A549 (cell line): ENCODE results near the gene CALN1. TPM values are rescaled to one million over a fixed set of nuclear protein-coding genes. Genes with fewer than 3 reads are reported as not detected.

Source experiments
- ATAC-seq, 2 experiments: fragments of 200-7000 bp in 1 of 2; fragments of >200 bp in 1 of 2; cut with Nextera tagmentation in 1 of 2; cut with Tn5 transposase in 1 of 2; 3 replicates each; pipeline versions ENCODE4 v1.8.0 to v1.9.1; 2018 to 2020; ENCODE audit warnings: mild to moderate bottlenecking in 1 of 2, moderate library complexity in 1 of 2
- CTCF ChIA-PET: fragments of 300-600 bp; sonication (Branson Sonifier 250); formaldehyde crosslinking; extraction: SDS; loops from one replicate; lab custom pipeline; 2021; ENCODE audit warnings: antibody characterized with exemption, inconsistent platforms; lab: Yijun Ruan, JAX
- POLR2A ChIA-PET: fragments of 350-600 bp; formaldehyde crosslinking; extraction: SDS; loops from one replicate; lab custom pipeline; 2021; ENCODE audit warnings: antibody characterized with exemption, inconsistent platforms; lab: Yijun Ruan, JAX
- DNase-seq, 2 experiments: peaks; one replicate each; pipeline versions ENCODE4 v3.0.0 to v3.0.0-alpha.2; 2011 to 2016; ENCODE audit warnings: low read depth in 1 of 2, low spot score in 1 of 2
- FAIRE-seq: peaks from 2 replicates; lab custom pipeline; 2011; peaks lifted over from hg19 to GRCh38; lab: Jason Lieb, UNC
- H3K27ac ChIP-seq, 2 experiments: fragments of >200 bp; sonication (Bioruptor Twin); formaldehyde crosslinking; 3 replicates each; pipeline ENCODE4 v1.5.1; 2016 to 2017
- H3K4me1 ChIP-seq: fragments of >200 bp; sonication (Bioruptor Twin); formaldehyde crosslinking; 3 replicates; pipeline ENCODE4 v1.6.1; 2016
- H3K4me2 ChIP-seq: fragments of >200 bp; sonication (Bioruptor Twin); formaldehyde crosslinking; 3 replicates; pipeline ENCODE4 v1.6.1; 2016
- H3K4me3 ChIP-seq: fragments of >200 bp; sonication (Bioruptor Twin); formaldehyde crosslinking; 3 replicates; pipeline ENCODE4 v1.5.1; 2016
- H3K9me3 ChIP-seq: fragments of >200 bp; sonication (Bioruptor Twin); formaldehyde crosslinking; 3 replicates; pipeline ENCODE4 v1.6.1; 2016
- ATOH8 ChIP-seq: fragments of 250-450 bp; sonication (Bioruptor Pico); IDR thresholded peaks from 2 replicates; pipeline ENCODE4 v1.5.0; 2020; ENCODE audit warnings: low read depth, mild to moderate bottlenecking, moderate library complexity
- BCL3 ChIP-seq: fragments of >200 bp; sonication (Bioruptor Twin); formaldehyde crosslinking; IDR thresholded peaks from 3 replicates; pipeline ENCODE4 v1.6.1; 2016
- BHLHE40 ChIP-seq: IDR thresholded peaks from 2 replicates; pipeline ENCODE4 v1.6.1; 2012; ENCODE audit warnings: low read depth, low read length, inconsistent platforms
- CBX2 ChIP-seq: fragments of 200-600 bp; sonication (generic); IDR thresholded peaks from 2 replicates; pipeline ENCODE4 v1.6.1; 2016; ENCODE audit warnings: low read depth, mild to moderate bottlenecking, borderline replicate concordance
- CBX8 ChIP-seq: fragments of 200-600 bp; sonication (generic); IDR thresholded peaks from 2 replicates; pipeline ENCODE4 v1.6.1; 2016
- CEBPB ChIP-seq, 2 experiments: fragments of >200 bp in 1 of 2; sonication (Bioruptor Twin) in 1 of 2; formaldehyde crosslinking in 1 of 2; IDR thresholded peaks; 2 replicates each; pipeline ENCODE4 v1.6.1; 2012 to 2016
- CTCF ChIP-seq: fragments of >200 bp; sonication (Bioruptor Twin); formaldehyde crosslinking; IDR thresholded peaks from 3 replicates; pipeline ENCODE4 v1.5.1; 2016
- E2F6 ChIP-seq: IDR thresholded peaks from 2 replicates; pipeline ENCODE4 v1.6.1; 2012; ENCODE audit warnings: low read depth, borderline replicate concordance
- EHMT2 ChIP-seq: fragments of 200-600 bp; sonication (generic); IDR thresholded peaks from 2 replicates; pipeline ENCODE4 v1.6.1; 2016; ENCODE audit warnings: antibody characterized with exemption, low read depth, mild to moderate bottlenecking, moderate library complexity
- EP300 ChIP-seq, 2 experiments: fragments of >200 bp; sonication (Bioruptor Twin); formaldehyde crosslinking; IDR thresholded peaks; 2 replicates in 1 of 2; 3 replicates in 1 of 2; pipeline ENCODE4 v1.6.1; 2016 to 2017
- FOSB ChIP-seq: fragments of 250-450 bp; sonication (Bioruptor Pico); IDR thresholded peaks from 2 replicates; pipeline ENCODE4 v1.5.0; 2020; ENCODE audit warnings: mild to moderate bottlenecking, moderate library complexity
- GATA3 ChIP-seq: IDR thresholded peaks from 2 replicates; pipeline ENCODE4 v1.6.1; 2012; ENCODE audit warnings: borderline replicate concordance
- HDAC2 ChIP-seq: fragments of 200-600 bp; sonication (generic); IDR thresholded peaks from 2 replicates; pipeline ENCODE4 v1.6.1; 2016
- HES2 ChIP-seq: fragments of >200 bp; sonication (Bioruptor Twin); formaldehyde crosslinking; IDR thresholded peaks from 2 replicates; pipeline ENCODE4 v1.6.1; 2016
- HEYL ChIP-seq: fragments of 250-450 bp; sonication (Bioruptor Pico); IDR thresholded peaks from 2 replicates; pipeline ENCODE4 v1.8.0; 2021; ENCODE audit warnings: mild to moderate bottlenecking, moderate library complexity
- HMGXB4 ChIP-seq: fragments of 250-450 bp; sonication (Bioruptor Pico); IDR thresholded peaks from 2 replicates; pipeline ENCODE4 v1.5.0; 2021; ENCODE audit warnings: mild to moderate bottlenecking, moderate library complexity, borderline replicate concordance
- HOXA7 ChIP-seq: fragments of 250-450 bp; sonication (Bioruptor Pico); IDR thresholded peaks from 2 replicates; pipeline ENCODE4 v1.5.0; 2020; ENCODE audit warnings: mild to moderate bottlenecking, moderate library complexity
- HOXB5 ChIP-seq: fragments of 250-450 bp; sonication (Bioruptor Pico); IDR thresholded peaks from 2 replicates; pipeline ENCODE4 v1.5.0; 2020; ENCODE audit warnings: mild to moderate bottlenecking, moderate library complexity
- KDM5A ChIP-seq: fragments of 200-600 bp; sonication (generic); IDR thresholded peaks from 2 replicates; pipeline ENCODE4 v1.6.1; 2016; ENCODE audit warnings: antibody characterized with exemption, mild to moderate bottlenecking
- MAZ ChIP-seq: fragments of 150-350 bp; IDR thresholded peaks from 2 replicates; pipeline ENCODE4 v1.6.1; 2014; ENCODE audit warnings: antibody characterized with exemption, low read depth, low read length, borderline replicate concordance
- NR3C1 ChIP-seq: fragments of >200 bp; sonication (Bioruptor Twin); formaldehyde crosslinking; IDR thresholded peaks from 3 replicates; pipeline ENCODE4 v1.6.1; 2017
- PBX3 ChIP-seq: IDR thresholded peaks from 2 replicates; pipeline ENCODE4 v1.6.1; 2012
- POLR2AphosphoS2 ChIP-seq: conservative IDR thresholded peaks from 2 replicates; pipeline ENCODE4 v1.6.1; 2012; ENCODE audit warnings: low read length, improper control_type of control experiment, inconsistent platforms
- RCOR1 ChIP-seq: fragments of 150-350 bp; IDR thresholded peaks from 2 replicates; pipeline ENCODE4 v1.6.1; 2014; ENCODE audit warnings: antibody characterized with exemption, low read length, low read depth
- RFX5 ChIP-seq: fragments of 450-650 bp; IDR thresholded peaks from 2 replicates; pipeline ENCODE4 v1.7.1; 2014; ENCODE audit warnings: antibody characterized with exemption, mild to moderate bottlenecking, moderate library complexity
- TP53 ChIP-seq: fragments of 250-450 bp; sonication (Bioruptor Pico); IDR thresholded peaks from 2 replicates; pipeline ENCODE4 v1.5.0; 2021; ENCODE audit warnings: mild to moderate bottlenecking, moderate library complexity
- ZC3H11A ChIP-seq: fragments of 450-650 bp; IDR thresholded peaks from 2 replicates; pipeline ENCODE4 v1.6.1; 2014; ENCODE audit warnings: antibody characterized with exemption, mild to moderate bottlenecking
- ZFP36 ChIP-seq: fragments of 450-650 bp; IDR thresholded peaks from 2 replicates; pipeline ENCODE4 v1.6.1; 2014; ENCODE audit warnings: borderline replicate concordance; ENCODE audit not compliant: partially characterized antibody
- WGBS: methylation state at CpG from one replicate; pipeline ENCODE4 v1.1.6; 2017; ENCODE audit errors: missing lambda C conversion rate; 5-methylcytosine and 5-hydroxymethylcytosine counted together
- polyA plus RNA-seq, 4 experiments: library from polyadenylated mRNA; depleted of rRNA in 3 of 4; stranded (reverse); fragments of >200 nt; fragmentation: RNase III in 1 of 4; extraction: RNeasy Plus Mini Kit Qiagen cat#74134 plus additional on column Dnase treatment in 1 of 4; gene quantifications; 2 replicates in 3 of 4; 3 replicates in 1 of 4; pipeline ENCODE4 v1.2.3, GENCODE V29; 2011 to 2017

CALN1 gene
- polyA plus RNA-seq, 2 of the 4 experiments (the other 2 are of a cell fraction) = not detected

- FAIRE-seq (no peak), ATAC-seq (no peak), DNase-seq (no peak)
- H3K9me3 ChIP-seq = no peaks in the 10 kb centered on the region
- no peaks in the 10 kb centered on the region for H3K4me1 ChIP-seq
- TF ChIP-seq FOSB (no peak), MAZ (no peak), HDAC2 (no peak), E2F6 (no peak), BHLHE40 (no peak), BCL3 (no peak), NR3C1 (no peak), CBX8 (no peak), ZFP36 (no peak), HOXB5 (no peak), ATOH8 (CRISPR knock-in tag) (no peak), CTCF (no peak), KDM5A (no peak), CBX2 (no peak), TP53 (CRISPR knock-in tag) (no peak), HEYL (CRISPR knock-in tag) (no peak), HES2 (no peak), PBX3 (no peak), POLR2AphosphoS2 (no peak)
- no peak overlapping the region for H3K4me3 ChIP-seq
- ChIA-PET POLR2A (no interaction called here), CTCF (no interaction called here)
- H3K27ac ChIP-seq = no peak overlapping the region
- H3K4me2 ChIP-seq = no peak overlapping the region
Measured at GRCh38 chr7:72064916-72065315, 347.2 kb downstream of the CALN1 start.

- Histone ChIP-seq H3K4me1 (no peaks in the 10 kb centered on the region), H3K27ac (no peak overlapping the region), H3K9me3 (no peaks in the 10 kb centered on the region), H3K4me2 (no peak overlapping the region), H3K4me3 (no peak overlapping the region)
- no peak for ATAC-seq
- POLR2A ChIA-PET = no interaction called here
- no peak for FAIRE-seq
- DNase-seq = no peak
- TF ChIP-seq ZC3H11A = no peak
- CTCF ChIA-PET = no interaction called here
Measured at GRCh38 chr7:72063330-72063729, 348.8 kb downstream of the CALN1 start.

GRCh38 chr7:72062666-72063065, 349.5 kb downstream of the CALN1 start:
- no peak overlapping the region for H3K4me3 ChIP-seq
- DNase-seq (no peak), FAIRE-seq (no peak), ATAC-seq (no peak)
- WGBS = 2% methylated on average over 1 of the region's 1 CpG
- no peaks in the 10 kb centered on the region for H3K4me1 ChIP-seq
- ChIA-PET CTCF (interaction anchor here (0.5 kb wide), 1 partner anchor 389 kb away, joined by 3 read pairs; no protein-coding TSS in a partner anchor), POLR2A (no interaction called here)
- H3K27ac ChIP-seq = no peak overlapping the region
- no peaks in the 10 kb centered on the region for H3K9me3 ChIP-seq
- H3K4me2 ChIP-seq = no peak overlapping the region
- TF ChIP-seq CEBPB (IDR thresholded peaks at IDR 0.05) (no peak), HMGXB4 (CRISPR knock-in tag) (no peak), EP300 (IDR thresholded peaks at IDR 0.05) (no peak), HOXA7 (CRISPR knock-in tag) (no peak), GATA3 (no peak), EHMT2 (no peak), RCOR1 (no peak), RFX5 (no peak), ATOH8 (CRISPR knock-in tag) (no peak), HDAC2 (no peak), HES2 (no peak)
